ENCODE measurements around the gene PFN3. TPM values are rescaled to one million over a fixed set of nuclear protein-coding genes. Genes with fewer than 3 reads are reported as not detected.

PFN3 gene
- not detected for polyA plus RNA-seq (2012; ENCODE audit: insufficient read length, low read depth)

- TF ChIP-seq REST (IDR thresholded peaks at IDR 0.05; ENCODE audit: insufficient read depth in 1 of 2, low read depth in 2 of 2, low read length in 2 of 2) (no peak), POLR2AphosphoS5 (IDR thresholded peaks at IDR 0.05; ENCODE audit: low read depth, low read length) (no peak), SIN3A (IDR thresholded peaks at IDR 0.05; ENCODE audit: borderline replicate concordance, insufficient read depth, low read length) (no peak), TAF1 (IDR thresholded peaks at IDR 0.05; ENCODE audit: borderline replicate concordance, insufficient read depth, low read length) (no peak), FOXP2 (optimal IDR thresholded peaks at IDR 0.05; ENCODE audit: borderline replicate concordance, extremely low read depth, extremely low read length, insufficient read depth) (no peak)
Measured at GRCh38 chr5:177399997-177400868, at the start of gene PFN3. Gene PFN3 (minus strand): TSS chr5:177400661. CDS start chr5:177400576, 85 bp downstream.

GRCh38 chr5:177449140-177450061 is 48.9 kb upstream of the PFN3 start:
- no peak for TF ChIP-seq REST (IDR thresholded peaks at IDR 0.05; ENCODE audit: insufficient read depth in 1 of 2, low read depth in 2 of 2, low read length in 2 of 2)
- no peak for TF ChIP-seq TAF1 (IDR thresholded peaks at IDR 0.05; ENCODE audit: borderline replicate concordance, insufficient read depth, low read length)
- TF ChIP-seq SIN3A (IDR thresholded peaks at IDR 0.05; ENCODE audit: borderline replicate concordance, insufficient read depth, low read length): no peak
- TF ChIP-seq POLR2AphosphoS5 (IDR thresholded peaks at IDR 0.05; ENCODE audit: low read depth, low read length): no peak
- no peak for TF ChIP-seq FOXP2 (optimal IDR thresholded peaks at IDR 0.05; ENCODE audit: borderline replicate concordance, extremely low read depth, extremely low read length, insufficient read depth)

GRCh38 chr5:177448244-177448950 is 47.9 kb upstream of the PFN3 start:
- no peak for TF ChIP-seq FOXP2 (optimal IDR thresholded peaks at IDR 0.05; ENCODE audit: borderline replicate concordance, extremely low read depth, extremely low read length, insufficient read depth)
- no peak for TF ChIP-seq SIN3A (IDR thresholded peaks at IDR 0.05; ENCODE audit: borderline replicate concordance, insufficient read depth, low read length)
- TF ChIP-seq TAF1 (IDR thresholded peaks at IDR 0.05; ENCODE audit: borderline replicate concordance, insufficient read depth, low read length): no peak
- no peak for TF ChIP-seq POLR2AphosphoS5 (IDR thresholded peaks at IDR 0.05; ENCODE audit: low read depth, low read length)
- no peak for TF ChIP-seq REST (IDR thresholded peaks at IDR 0.05; ENCODE audit: insufficient read depth in 1 of 2, low read depth in 2 of 2, low read length in 2 of 2)

- TF ChIP-seq REST (IDR thresholded peaks at IDR 0.05; ENCODE audit: insufficient read depth in 1 of 2, low read depth in 2 of 2, low read length in 2 of 2) (no peak), TAF1 (IDR thresholded peaks at IDR 0.05; ENCODE audit: borderline replicate concordance, insufficient read depth, low read length) (no peak), SIN3A (IDR thresholded peaks at IDR 0.05; ENCODE audit: borderline replicate concordance, insufficient read depth, low read length) (no peak), FOXP2 (optimal IDR thresholded peaks at IDR 0.05; ENCODE audit: borderline replicate concordance, extremely low read depth, extremely low read length, insufficient read depth) (no peak), POLR2AphosphoS5 (IDR thresholded peaks at IDR 0.05; ENCODE audit: low read depth, low read length) (no peak)
Measured at GRCh38 chr5:177447611-177448243, 47.3 kb upstream of the PFN3 start.
